NCI-H524 (cell line): Measurements from ENCODE around the gene ZSWIM5.
"Not testable (repeated sequence)": the region's sequence is repeated elsewhere in the genome, so short reads cannot be mapped to it uniquely, and the experiment has no call there.

Experiments
- DNase-seq, 2 experiments: peaks; one replicate each; lab custom pipeline; 2025; lab: John Stamatoyannopoulos, UW

ZSWIM5 gene

DNA sequence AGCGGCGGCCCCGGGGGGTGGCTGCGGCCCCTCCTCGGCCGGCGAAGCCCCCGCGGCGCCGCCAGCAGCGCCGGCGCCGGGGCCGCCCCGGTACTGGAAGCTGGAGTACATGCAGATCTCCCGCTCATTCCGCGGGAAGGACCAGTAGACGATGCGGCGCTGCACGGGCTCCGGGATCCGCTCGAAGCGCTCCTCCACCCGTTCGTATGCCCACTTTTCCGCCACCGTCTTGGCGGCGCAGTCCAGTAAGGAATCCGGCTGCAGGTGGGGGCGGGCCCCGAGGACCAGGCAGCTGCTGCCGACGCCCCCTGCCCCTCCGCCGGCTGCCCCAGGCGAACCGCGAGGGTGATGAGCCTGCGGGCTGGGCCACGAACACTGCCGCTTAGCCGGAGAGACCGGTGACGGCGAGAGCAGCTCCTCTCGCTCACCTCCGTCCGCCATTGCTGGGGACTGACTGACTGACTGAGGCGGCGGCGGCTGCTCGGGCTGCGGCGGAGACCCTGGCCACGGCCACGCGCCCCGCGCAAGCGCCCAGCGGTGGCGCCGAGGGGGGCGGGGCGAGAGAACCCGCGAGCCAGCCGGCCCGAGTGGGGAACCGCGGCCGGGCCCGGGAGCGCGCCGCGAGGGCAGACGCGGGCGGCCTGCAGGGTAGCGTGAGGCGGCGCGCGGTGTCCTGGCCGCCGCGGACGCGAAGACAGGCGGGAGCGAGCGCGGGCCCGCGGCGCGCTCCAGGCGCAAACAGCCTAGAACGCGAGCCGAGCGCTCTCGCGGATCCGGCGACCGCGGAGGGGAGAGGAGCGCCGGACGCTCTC, at the start of gene ZSWIM5:
TSS of gene ZSWIM5 (minus strand) at position 696 of the 812 bp plus-strand sequence. CDS start at position 441, 255 bp downstream.
- peak; percentile 68 to 71 for DNase-seq

DNA sequence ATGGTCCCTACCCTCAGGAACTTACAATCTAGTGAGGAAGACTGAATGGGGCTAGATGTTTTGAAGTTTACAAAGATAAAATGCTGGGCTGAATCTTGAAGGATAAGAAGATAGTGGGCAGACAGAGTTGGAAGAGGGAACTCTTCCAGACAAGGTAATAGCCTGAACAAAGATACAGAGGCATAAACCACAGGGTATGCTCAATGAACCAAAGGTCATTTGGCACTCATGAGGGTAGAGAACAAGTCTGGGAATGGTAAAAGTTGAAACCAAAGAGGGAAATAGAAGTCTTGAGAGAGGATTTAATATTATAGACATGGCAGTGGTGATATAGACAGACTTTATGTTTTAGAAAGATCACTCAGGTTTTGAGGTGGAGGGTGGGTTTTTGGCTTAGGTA, 48.1 kb upstream of the ZSWIM5 start:
- DNase-seq, result no peak

DNA sequence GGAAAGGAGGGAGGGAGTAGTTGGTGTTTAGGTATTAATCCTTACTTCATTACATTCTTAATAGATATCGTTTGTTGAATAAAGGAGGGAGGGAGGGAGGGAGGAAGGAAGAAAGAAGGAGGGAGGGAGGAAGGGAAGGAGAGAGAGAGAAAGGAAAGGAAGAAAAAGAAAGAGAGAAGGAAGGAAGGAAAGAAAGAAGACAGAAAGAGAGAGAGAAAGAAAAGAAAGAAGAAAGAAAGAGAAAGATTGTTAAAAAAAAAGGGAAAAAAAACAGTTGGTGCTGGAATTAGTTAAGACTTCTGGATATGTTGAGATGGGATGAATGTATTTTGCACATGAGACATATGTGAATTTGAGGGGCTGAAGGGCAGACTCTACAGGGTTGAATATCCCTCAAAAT, 44.1 kb upstream of the ZSWIM5 start:
- DNase-seq, result no peak

DNA sequence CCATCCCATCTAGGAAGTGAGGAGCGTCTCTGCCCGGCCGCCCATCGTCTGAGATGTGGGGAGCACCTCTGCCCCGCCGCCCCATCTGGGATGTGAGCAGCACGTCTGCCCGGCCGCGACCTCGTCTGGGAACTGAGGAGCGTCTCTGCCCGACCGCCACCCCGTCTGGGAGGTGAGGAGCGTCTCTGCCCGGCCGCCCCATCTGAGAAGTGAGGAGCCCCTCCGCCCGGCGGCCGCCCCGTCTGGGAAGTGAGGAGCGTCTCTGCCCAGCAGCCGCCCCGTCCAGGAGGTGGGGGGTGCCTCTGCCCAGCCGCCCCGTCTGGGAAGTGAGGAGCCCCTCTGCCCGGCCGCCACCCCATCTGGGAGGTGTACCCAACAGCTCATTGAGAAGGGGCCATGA, 41.6 kb upstream of the ZSWIM5 start:
- DNase-seq, result not testable (repeated sequence)

DNA sequence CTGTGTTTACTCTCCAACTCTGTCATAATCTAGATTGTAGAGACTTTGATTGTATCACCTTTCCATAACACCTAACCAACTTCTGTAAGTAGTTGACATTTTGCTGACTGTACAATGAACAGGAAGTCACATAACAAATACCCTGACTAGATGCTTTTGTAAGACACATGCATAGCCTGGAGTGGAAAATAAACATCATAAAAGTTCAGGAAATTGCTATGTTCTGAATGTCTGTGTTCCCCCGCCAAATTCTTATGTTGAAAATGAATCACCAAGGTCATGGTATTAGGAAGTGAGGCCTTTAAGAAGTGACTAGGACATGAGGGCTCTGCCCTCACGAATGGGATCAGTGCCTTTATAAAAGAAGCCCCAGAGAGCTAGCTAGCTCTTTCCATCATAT, 40.4 kb upstream of the ZSWIM5 start:
- no peak for DNase-seq

DNA sequence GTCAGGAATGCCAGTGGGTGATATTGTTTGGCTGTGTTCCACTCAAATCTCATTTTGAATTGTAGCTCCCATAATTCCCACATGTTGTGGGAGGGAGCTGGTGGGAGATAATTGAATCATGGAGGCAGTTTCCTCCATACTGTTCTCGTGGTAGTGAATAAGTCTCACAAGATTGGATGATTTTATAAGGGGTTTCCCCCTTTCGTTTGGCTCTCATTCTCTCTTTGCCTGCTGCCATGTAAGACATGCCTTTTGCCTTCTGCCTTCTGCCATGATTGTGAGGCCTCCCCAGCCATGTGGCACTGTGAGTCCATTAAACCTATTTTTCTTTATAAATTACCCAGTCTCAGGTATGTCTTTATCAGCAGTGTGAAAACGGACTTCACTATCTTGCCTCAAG, 40.0 kb upstream of the ZSWIM5 start:
- DNase-seq, result not testable (repeated sequence)

DNA sequence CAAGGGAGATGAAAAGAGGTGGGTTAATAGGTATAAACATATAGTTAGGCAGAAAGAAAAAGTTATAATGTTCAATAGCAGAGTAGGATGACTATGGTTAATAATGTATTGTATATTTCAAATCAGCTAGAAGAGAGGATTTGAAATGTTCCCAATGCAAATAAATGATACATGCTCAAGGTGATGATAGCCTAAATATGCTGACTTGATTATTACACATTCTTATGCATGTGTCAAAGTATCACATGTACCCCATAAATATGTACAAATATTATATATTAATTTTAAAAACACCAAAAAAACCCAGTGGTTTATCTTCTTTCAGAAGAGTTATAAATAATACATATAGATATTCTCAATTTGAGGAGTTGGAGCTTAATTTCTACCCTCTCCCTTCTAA, 38.3 kb upstream of the ZSWIM5 start:
- no peak for DNase-seq

DNA sequence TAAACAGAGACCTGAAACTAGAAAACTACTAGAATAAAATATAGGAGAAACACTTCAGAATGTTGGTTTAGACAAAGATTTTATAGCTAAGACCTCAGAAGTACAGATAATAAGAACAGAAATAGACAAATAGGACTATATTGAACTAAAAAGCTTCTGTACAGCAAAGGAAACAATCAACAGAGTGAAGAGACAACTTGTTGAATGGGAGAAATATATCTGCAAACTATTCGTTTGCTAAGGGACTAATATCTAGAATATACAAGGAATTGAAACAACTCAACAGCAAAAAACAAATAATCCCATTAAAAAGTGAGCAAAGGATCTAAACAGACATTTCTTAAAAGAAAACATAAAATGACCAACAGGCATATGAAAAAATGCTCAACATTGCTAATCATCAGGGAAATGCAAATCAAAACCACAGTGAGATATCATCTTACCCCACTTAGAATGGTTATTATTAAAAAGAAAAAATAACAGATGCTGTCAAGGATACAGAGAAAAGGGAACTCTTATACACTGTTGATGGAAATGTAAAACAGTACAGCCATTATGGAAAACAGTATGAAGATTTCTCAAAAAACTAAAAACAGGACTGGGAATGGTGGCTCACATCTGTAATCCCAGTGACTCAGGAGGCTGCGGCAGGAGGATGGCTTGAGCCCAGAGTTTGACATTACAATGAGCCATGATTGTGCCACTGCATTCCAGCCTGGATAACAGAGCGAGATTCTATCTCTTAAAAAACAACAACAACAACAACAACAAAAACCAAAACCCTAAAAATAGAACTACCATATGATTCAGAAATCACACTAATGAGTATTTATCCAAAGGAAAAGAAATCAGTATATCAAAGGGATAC, 37.3 kb upstream of the ZSWIM5 start:
- DNase-seq, result no peak

DNA sequence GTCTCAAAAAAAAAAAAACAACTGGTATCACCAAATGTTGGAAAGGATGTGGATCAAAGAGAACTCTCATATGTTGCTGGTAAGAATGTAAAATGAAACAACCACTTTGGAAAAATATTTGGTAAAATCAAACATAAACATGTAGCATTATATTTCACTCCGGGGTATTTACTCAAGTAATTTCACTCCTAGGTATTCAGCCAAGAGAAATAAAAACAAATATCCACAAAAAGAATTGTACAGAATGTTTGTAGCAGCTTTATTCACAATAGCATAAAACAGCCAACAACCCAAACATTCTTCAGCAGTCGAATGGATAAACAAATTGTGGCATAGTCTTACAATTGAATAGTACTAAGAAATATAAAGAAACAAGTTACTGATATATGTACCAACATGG, 32.4 kb upstream of the ZSWIM5 start:
- DNase-seq, result no peak

DNA sequence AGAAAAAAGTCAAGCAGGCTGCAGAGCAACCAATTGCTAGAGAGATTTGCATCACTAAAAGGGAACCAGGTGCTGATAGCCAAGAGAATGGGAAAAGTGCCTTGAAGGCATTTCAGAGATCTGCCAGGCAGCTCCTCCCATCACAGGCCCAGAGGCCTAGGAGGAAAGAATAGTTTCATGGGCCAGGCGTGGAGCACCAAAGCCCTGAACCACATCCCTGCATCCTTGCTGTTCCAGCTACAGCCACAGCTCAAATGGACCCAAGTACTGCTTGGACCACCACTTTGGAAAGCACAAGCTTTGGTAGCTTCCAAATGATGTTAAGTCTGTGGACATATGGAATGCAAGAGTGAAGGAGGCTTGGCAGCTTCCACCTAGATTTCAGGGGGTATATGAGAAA, 29.7 kb upstream of the ZSWIM5 start:
- no peak for DNase-seq

DNA sequence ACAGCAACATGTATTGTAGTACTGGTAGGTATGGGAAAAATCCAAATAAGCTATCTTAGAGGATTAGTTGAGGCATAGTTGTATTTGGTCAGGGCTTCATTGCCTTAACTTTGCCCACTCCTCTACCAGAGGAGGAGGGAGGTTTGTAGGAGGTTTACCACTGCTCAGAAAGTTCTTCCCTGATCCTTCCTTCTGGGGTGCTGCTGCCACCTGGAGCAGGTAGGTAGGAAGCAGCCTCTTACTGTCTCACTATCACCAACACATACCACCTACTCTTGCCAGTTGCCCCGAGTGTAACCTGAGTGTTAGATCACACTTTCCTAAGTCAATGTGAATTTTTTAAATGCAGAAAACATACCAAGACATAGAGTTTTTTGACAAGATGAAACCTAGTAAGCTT, 24.1 kb upstream of the ZSWIM5 start:
- no peak for DNase-seq

DNA sequence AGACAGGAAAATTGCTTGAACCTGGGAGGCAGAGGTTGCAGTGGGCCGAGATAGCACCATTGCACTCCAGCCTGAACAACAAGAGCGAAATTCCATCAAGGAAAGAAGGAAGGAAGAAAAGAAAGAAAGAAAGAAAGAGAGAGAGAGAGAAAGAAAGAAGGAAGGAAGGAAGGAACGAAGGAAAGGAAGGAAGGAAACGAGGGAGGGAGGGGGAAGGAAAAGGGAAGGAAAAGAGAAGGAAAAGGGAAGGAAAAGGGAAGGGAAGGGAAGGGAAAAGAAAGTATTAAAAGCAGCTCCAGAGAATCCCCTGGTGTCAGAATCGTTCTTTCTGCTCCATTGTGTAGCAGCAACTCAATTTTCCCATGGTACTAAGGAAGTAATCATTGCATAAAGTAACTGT, 19.2 kb upstream of the ZSWIM5 start:
- no peak for DNase-seq

DNA sequence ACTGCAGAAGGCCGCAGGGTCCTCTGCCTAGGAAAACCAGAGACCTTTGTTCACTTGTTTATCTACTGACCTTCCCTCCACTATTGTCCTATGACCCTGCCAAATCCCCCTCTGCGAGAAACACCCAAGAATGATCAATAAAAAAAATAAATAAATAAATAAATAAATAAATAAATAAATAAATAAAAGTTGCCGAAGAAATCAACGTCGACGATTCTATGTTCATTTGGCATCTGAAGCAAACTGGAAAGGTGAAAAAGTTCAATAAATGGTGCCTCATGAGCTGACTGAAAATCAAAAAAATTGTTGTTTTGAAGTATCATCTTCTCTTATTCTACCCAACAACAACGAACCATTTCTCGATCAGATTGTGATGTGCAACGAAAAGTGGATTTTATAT, 17.3 kb upstream of the ZSWIM5 start:
- not testable (repeated sequence) for DNase-seq

DNA sequence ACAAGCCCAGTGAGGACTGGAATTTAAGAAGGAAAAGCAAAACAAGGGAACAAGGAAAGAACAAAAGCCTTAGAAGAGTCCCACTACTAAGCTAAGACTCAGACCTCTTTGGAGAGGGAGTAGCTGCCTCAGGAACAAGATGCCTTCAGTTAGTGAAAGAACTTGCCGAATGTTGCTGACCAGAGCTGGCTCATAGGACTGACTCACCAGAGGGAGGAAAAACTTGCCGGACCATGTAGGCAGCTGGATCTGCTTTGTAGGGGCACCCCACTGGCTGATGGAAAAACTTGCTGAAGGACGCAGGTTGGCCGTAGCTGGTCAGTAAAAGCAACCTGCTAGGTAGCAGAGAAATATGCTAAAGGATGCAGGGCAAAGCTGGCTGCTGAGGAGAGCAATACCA, 15.3 kb upstream of the ZSWIM5 start:
- no peak for DNase-seq

DNA sequence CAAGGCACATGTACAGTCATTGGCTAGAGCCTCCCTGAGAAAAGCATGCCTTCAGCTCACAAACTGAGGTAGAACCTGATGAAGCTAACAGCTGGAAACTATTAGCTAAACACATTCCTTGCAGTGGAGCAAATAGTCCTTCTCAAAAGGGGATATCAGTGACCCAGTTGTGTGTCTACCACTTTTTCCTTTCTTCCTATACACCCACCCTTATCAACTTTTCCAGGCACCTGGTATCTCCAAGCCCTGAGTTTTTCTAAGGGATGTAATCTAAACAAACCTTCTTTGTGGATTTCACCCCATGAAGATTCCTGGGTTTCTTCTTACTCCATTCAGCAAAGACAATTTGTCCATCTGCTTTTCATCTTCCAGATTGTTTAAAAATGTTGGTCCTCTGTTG, 10.5 kb upstream of the ZSWIM5 start:
- no peak for DNase-seq

DNA sequence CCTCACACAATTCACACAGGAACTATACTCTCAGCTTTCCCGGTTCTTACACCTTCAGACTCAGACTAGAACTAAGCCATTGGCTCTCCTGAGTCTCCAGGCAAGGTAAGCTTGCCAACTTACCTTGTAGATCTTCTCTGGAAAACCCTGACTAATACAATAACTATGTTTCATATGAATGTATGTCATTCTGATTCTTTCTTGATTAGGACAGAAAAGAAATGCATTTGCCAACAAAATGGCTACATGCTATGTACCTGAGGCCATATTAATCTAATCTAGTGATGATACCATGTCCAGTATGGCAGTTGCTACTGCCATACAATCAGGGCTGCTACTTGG, 9.8 kb upstream of the ZSWIM5 start:
- DNase-seq, result no peak

DNA sequence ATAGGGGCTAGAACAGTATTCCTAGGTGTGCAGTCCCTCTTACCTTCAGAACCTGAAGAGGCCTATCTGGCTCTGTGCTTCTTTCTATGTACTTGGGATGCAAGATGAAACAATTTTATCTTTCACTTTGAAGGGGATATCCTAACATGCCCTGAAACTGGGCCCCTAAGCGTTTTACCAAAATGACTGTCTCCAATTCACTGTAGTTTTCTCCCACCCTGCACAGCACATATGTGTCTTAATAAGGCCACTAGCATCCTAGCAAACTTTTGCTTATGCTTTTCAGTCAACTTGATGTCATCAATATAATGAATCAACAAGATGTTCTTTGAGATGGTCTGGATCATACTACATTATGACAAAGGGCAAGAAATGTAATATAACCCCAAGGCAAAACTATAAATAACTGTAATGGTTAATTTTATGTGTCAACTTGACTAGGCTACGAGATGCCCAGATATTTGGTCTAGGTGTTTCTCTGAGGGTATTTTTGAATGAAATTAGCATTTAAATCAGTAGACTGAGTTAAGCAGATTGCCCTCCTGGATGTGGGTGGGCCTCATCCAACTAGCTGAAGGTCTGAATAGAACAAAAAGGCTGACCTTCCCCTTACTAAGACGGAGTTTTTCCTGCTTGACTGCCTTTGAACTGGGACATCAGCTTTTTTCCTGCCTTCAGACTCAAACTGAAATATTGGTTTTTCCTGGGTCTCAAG, 9.2 kb upstream of the ZSWIM5 start:
- no peak for DNase-seq

DNA sequence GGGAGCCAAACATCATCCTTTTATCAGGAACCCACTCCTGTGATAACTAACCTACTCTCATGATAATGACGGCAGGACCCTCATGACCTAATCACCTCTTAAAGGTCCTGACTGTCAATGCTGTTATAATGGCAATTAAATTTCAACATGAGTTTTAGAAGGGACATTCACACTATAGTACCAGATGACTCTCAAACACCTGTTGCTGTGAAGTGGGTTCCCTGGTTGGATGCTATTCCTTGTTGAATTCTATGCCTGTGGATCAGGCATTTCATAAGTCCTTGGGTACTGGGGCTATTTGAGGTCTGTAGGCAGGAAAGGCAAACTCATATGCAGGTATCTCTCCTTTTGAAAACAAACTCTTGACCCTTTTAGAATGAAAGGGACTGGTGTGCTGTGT, 7.5 kb upstream of the ZSWIM5 start:
- no peak for DNase-seq

DNA sequence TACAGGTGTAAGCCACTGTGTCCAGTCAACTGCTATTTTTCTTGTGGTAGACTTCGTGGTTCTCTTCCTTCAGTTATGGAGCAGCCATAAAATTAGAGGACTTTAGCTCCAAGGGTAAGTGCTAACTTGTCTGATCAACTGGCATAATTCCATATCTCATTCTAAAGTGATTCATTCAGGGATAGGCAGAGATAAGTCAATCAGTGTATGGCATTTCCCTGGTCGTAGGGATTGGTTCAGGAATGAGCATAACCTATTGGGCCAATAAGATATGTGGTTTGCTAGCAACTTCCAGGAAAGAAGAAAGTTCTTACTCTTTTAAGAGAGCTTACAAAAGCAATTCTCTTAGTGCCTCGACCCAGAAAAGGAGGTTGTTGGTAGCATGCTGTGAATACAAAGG, 4.7 kb upstream of the ZSWIM5 start:
- DNase-seq, result no peak

DNA sequence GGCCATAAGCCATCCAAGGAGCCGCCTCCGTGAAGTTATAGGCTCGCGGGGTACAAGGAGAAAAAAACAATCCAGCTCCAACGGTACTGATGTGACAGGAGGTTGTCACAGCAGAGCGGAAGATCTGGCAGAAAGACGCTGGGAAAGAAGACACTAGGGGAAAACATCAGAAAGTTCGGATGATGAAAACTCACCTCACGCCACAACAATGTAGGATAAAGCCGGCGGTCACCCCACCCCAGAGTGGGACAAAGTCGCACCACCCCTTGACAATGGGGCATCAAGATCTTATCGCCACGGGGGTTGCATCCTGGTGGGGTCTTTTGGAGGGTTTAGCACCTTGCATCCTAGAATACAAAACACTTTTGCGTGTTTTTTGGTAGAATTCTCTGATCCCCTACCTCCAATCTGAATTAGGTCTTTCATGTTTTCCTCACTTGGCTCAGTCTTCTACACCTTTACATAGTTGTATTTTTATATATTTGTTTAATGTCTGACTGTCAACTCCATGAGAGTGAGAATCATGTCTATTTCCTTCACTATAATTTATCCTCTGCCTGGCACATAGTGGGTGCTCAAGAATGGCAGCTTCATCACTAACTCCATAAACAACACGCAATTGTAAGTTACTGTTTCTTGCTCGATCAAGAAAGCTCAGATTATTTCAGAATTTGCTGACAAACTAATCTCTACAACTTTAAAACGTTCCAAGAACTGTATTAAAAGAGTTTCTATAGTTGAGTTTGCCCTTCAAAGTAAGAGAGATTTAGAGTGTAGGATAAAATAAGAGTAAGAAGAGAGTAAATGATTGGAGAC, 611 bp upstream of the ZSWIM5 start:
- DNase-seq, result peak in 1 of 2 experiments; percentile 43

DNA sequence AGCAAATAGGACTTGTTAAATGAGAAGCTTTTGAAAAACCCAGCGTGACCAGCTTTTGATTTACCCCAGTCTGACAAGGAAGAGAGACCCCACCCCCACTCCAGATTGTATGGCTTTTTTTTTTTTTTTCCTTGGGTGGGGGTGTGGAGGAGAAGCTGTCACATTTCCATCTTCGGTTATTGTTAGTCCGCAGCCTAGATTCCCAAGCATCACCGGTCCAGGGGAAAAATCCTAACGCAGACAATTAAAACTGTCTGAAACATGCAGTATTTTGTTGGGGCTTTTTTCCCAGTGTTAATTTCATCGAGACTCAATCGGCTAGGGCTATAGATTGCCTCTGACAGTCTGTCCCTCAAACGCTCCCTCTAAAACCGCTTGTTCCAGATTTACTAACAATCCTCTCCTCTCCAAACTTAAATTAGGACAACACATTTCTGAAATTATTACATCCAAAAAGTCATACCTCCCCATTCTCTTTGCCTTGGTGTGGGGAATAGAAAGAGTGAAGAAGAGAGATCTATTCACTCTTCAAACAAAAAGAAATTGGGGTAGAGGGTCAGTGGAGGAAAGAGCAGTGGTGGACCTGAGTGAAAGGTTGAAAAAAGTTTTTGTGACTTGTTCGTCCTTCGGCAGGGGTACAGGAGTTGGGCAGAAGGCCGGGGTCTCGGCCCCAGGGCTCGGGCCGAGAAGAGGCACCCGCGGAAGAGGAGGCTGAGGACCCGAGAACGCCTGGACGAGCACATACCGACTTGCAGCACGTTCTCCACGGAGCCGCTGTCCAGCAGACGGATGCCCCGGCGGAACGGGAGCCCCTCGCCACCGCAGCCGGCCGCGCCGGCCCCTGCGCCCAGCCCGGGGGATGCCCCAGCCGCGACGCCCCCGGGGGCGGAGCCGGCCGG, 1.1 kb downstream of the ZSWIM5 start:
- DNase-seq, result peak; percentile 45 to 71
